ENCODE measurements around the gene NDUFB10. TPM values are rescaled to one million over a fixed set of nuclear protein-coding genes. Genes with fewer than 3 reads are reported as not detected.
A peak's percentile ranks its signal among the peaks of the same experiment; 100 is the strongest.

NDUFB10 gene
- total and polyA plus RNA-seq, 10 of the 15 experiments (the other 5 are each of a cell fraction or from before 2014, with no cell fraction given), result 52.2 to 319 (median 130) TPM

DNA sequence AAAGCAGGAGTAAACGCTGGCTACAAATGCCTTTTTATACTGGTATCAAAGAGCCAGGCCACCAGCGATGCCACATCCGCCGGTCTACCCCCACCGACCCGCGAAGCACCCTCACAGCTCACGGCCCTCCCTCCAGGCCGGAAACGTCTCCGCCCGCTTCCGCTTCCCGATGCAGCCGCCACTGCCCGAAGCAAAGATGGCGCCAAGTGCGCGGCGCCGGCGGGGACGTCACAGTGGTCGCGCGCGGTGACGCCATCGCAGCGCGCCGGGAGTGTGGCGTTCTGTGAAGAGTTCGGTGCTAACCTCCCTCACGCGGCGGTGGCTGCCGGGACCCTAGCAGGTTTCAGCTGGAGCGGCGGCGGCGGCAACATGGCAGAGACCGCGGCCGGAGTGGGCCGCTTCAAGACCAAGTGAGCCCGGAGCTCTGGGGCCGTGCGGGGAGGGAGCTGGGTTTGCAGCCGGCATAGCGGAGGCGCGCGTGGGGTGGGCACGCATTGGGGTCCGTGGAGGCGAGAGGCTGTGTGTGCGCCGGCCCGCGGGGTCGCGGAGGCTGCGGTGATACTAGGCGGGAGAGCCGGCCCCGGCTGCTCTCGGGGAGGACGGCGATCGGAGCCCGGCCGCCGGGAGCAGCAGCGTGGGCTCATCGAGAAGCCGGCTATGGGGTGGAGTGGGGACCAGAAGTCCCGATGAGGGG lies 12.6 kb downstream of the NDUFB10 start, which contains the start of gene TBL3 (continued):
- TF ChIP-seq KLF5 (IDR thresholded peaks at IDR 0.05; ENCODE audit: partially characterized antibody) (peak; percentile 91), MYB (IDR thresholded peaks at IDR 0.05; ENCODE audit: borderline replicate concordance, low read depth, low read length) (0 out of 2 replicates have a peak, but pooled peaks have one; percentile 59), CREB1 (IDR thresholded peaks at IDR 0.05; ENCODE audit: low read depth) (peak; percentile 100), SREBF1 (IDR thresholded peaks at IDR 0.05; ENCODE audit: low read length) (peak; percentile 51; the same call in 1 of the 2 replicates), EP300 (IDR thresholded peaks at IDR 0.05; ENCODE audit: borderline replicate concordance in 1 of 2, control insufficient read depth in 1 of 2, low read depth in 2 of 2, low read length in 2 of 2) (peak in 1 of 2 experiments; percentile 49; a peak in 1 of 4 replicates), TARDBP (IDR thresholded peaks at IDR 0.05; ENCODE audit: borderline replicate concordance) (peak; percentile 98), POLR2A (IDR thresholded peaks at IDR 0.05; ENCODE audit: low read depth, low read length) (peak; percentile 97), ATF7 (IDR thresholded peaks at IDR 0.05; ENCODE audit: low read depth) (peak; percentile 32), TCF12 (IDR thresholded peaks at IDR 0.05; ENCODE audit: low read depth, low read length) (peak; percentile 65; the same call in 1 of the 2 replicates), STAT1 (conservative IDR thresholded peaks at IDR 0.05) (peak; percentile 98), CREM (IDR thresholded peaks at IDR 0.05; ENCODE audit: low read depth) (peak; percentile 100), ZZZ3 (IDR thresholded peaks at IDR 0.05; ENCODE audit: control insufficient read depth, insufficient read length, low read depth) (no peak), RFX5 (IDR thresholded peaks at IDR 0.05; ENCODE audit: low read depth, low read length) (peak; percentile 48; the same call in 1 of the 2 replicates), ZSCAN29 (IDR thresholded peaks at IDR 0.05) (no peak), HCFC1 (IDR thresholded peaks at IDR 0.05; ENCODE audit: low read length) (peak; percentile 99)
- TF ChIP-seq, protein P1, sequence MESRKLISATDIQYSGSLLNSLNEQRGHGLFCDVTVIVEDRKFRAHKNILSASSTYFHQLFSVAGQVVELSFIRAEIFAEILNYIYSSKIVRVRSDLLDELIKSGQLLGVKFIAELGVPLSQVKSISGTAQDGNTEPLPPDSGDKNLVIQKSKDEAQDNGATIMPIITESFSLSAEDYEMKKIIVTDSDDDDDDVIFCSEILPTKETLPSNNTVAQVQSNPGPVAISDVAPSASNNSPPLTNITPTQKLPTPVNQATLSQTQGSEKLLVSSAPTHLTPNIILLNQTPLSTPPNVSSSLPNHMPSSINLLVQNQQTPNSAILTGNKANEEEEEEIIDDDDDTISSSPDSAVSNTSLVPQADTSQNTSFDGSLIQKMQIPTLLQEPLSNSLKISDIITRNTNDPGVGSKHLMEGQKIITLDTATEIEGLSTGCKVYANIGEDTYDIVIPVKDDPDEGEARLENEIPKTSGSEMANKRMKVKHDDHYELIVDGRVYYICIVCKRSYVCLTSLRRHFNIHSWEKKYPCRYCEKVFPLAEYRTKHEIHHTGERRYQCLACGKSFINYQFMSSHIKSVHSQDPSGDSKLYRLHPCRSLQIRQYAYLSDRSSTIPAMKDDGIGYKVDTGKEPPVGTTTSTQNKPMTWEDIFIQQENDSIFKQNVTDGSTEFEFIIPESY (IDR thresholded peaks at IDR 0.05), result no peak
- TF ChIP-seq, protein P2, sequence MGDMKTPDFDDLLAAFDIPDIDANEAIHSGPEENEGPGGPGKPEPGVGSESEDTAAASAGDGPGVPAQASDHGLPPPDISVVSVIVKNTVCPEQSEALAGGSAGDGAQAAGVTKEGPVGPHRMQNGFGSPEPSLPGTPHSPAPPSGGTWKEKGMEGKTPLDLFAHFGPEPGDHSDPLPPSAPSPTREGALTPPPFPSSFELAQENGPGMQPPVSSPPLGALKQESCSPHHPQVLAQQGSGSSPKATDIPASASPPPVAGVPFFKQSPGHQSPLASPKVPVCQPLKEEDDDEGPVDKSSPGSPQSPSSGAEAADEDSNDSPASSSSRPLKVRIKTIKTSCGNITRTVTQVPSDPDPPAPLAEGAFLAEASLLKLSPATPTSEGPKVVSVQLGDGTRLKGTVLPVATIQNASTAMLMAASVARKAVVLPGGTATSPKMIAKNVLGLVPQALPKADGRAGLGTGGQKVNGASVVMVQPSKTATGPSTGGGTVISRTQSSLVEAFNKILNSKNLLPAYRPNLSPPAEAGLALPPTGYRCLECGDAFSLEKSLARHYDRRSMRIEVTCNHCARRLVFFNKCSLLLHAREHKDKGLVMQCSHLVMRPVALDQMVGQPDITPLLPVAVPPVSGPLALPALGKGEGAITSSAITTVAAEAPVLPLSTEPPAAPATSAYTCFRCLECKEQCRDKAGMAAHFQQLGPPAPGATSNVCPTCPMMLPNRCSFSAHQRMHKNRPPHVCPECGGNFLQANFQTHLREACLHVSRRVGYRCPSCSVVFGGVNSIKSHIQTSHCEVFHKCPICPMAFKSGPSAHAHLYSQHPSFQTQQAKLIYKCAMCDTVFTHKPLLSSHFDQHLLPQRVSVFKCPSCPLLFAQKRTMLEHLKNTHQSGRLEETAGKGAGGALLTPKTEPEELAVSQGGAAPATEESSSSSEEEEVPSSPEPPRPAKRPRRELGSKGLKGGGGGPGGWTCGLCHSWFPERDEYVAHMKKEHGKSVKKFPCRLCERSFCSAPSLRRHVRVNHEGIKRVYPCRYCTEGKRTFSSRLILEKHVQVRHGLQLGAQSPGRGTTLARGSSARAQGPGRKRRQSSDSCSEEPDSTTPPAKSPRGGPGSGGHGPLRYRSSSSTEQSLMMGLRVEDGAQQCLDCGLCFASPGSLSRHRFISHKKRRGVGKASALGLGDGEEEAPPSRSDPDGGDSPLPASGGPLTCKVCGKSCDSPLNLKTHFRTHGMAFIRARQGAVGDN (IDR thresholded peaks at IDR 0.05), result peak; percentile 60; the same call in 1 of the 2 replicates
- TF ChIP-seq, protein P3, sequence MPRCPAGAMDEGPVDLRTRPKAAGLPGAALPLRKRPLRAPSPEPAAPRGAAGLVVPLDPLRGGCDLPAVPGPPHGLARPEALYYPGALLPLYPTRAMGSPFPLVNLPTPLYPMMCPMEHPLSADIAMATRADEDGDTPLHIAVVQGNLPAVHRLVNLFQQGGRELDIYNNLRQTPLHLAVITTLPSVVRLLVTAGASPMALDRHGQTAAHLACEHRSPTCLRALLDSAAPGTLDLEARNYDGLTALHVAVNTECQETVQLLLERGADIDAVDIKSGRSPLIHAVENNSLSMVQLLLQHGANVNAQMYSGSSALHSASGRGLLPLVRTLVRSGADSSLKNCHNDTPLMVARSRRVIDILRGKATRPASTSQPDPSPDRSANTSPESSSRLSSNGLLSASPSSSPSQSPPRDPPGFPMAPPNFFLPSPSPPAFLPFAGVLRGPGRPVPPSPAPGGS (IDR thresholded peaks at IDR 0.05; ENCODE audit: borderline replicate concordance, insufficient read depth, low read depth, low read length, poor library complexity, severe bottlenecking), result peak; percentile 46
- TF ChIP-seq, protein P4, sequence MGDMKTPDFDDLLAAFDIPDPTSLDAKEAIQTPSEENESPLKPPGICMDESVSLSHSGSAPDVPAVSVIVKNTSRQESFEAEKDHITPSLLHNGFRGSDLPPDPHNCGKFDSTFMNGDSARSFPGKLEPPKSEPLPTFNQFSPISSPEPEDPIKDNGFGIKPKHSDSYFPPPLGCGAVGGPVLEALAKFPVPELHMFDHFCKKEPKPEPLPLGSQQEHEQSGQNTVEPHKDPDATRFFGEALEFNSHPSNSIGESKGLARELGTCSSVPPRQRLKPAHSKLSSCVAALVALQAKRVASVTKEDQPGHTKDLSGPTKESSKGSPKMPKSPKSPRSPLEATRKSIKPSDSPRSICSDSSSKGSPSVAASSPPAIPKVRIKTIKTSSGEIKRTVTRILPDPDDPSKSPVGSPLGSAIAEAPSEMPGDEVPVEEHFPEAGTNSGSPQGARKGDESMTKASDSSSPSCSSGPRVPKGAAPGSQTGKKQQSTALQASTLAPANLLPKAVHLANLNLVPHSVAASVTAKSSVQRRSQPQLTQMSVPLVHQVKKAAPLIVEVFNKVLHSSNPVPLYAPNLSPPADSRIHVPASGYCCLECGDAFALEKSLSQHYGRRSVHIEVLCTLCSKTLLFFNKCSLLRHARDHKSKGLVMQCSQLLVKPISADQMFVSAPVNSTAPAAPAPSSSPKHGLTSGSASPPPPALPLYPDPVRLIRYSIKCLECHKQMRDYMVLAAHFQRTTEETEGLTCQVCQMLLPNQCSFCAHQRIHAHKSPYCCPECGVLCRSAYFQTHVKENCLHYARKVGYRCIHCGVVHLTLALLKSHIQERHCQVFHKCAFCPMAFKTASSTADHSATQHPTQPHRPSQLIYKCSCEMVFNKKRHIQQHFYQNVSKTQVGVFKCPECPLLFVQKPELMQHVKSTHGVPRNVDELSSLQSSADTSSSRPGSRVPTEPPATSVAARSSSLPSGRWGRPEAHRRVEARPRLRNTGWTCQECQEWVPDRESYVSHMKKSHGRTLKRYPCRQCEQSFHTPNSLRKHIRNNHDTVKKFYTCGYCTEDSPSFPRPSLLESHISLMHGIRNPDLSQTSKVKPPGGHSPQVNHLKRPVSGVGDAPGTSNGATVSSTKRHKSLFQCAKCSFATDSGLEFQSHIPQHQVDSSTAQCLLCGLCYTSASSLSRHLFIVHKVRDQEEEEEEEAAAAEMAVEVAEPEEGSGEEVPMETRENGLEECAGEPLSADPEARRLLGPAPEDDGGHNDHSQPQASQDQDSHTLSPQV (IDR thresholded peaks at IDR 0.05), result peak; percentile 83; the same call in 1 of the 2 replicates

Measured in GM12878 (cell line).